Skeletal muscle tissue (tissue), 4 donors: Measurements from ENCODE around the gene ADGRL3. TPM values are rescaled to one million over a fixed set of nuclear protein-coding genes. Genes with fewer than 3 reads are reported as not detected.

ENCODE experiments used
- H3K27ac ChIP-seq: one replicate; pipeline ENCODE4 v1.7.0; 2013; ENCODE audit warnings: mild to moderate bottlenecking, low read depth, low read length, inconsistent platforms
- H3K27me3 ChIP-seq, 3 donors: one replicate each; pipeline ENCODE4 v1.7.0; 2013; ENCODE audit warnings: low read length in 3 of 3; ENCODE audit not compliant: control insufficient read depth in 3 of 3, insufficient read depth in 3 of 3
- H3K36me3 ChIP-seq, 3 donors: one replicate each; pipeline ENCODE4 v1.7.0; 2013; ENCODE audit warnings: low read length in 3 of 3; ENCODE audit not compliant: control insufficient read depth in 3 of 3, insufficient read depth in 3 of 3
- H3K4me1 ChIP-seq, 3 donors: one replicate each; pipeline ENCODE4 v1.7.0; 2013; ENCODE audit warnings: low read length in 3 of 3, mild to moderate bottlenecking in 3 of 3; ENCODE audit not compliant: control insufficient read depth in 3 of 3, insufficient read depth in 3 of 3
- H3K4me3 ChIP-seq, 3 donors: one replicate each; pipeline ENCODE4 v1.7.0; 2013; ENCODE audit warnings: low read length in 3 of 3
- H3K9ac ChIP-seq, 3 donors: one replicate each; pipeline ENCODE4 v1.7.0; 2013; ENCODE audit warnings: low read length in 3 of 3, mild to moderate bottlenecking in 3 of 3, moderate library complexity in 2 of 3, low read depth in 1 of 3
- H3K9me3 ChIP-seq, 3 donors: one replicate each; pipeline ENCODE4 v1.7.0; 2013; ENCODE audit warnings: low read length in 3 of 3; ENCODE audit not compliant: control insufficient read depth in 3 of 3
- total RNA-seq: library from RNA; depleted of rRNA; stranded (reverse); fragments of >200 nt; gene quantifications from one replicate; pipeline ENCODE4 v1.2.3, GENCODE V29; 2014
- donor health status: Osteomylitis.

ADGRL3 gene
- total RNA-seq, 1 donor from 2014 or later, result 59.0 TPM

GRCh38 chr4:61540944-61541343 lies 340.8 kb downstream of the ADGRL3 start:
- Histone ChIP-seq H3K4me3 (no peak overlapping the region), H3K27me3 (no peaks in the 10 kb centered on the region), H3K9me3 (no peaks in the 10 kb centered on the region), H3K27ac (no peak overlapping the region), H3K36me3 (no peaks in the 10 kb centered on the region), H3K4me1 (no peaks in the 10 kb centered on the region), H3K9ac (no peak overlapping the region)

- H3K4me1 ChIP-seq, result no peaks in the 10 kb centered on the region
- no peaks in the 10 kb centered on the region for H3K9me3 ChIP-seq
- H3K27me3 ChIP-seq, result no peaks in the 10 kb centered on the region
- no peaks in the 10 kb centered on the region for H3K36me3 ChIP-seq
- no peak overlapping the region for H3K27ac ChIP-seq
- no peak overlapping the region for H3K4me3 ChIP-seq
- H3K9ac ChIP-seq, result no peak overlapping the region
Observed at GRCh38 chr4:61541459-61541858, 341.3 kb downstream of the ADGRL3 start.

- no peak overlapping the region for H3K4me3 ChIP-seq
- H3K9ac ChIP-seq, result no peak overlapping the region
- H3K27me3 ChIP-seq, result no peaks in the 10 kb centered on the region
Observed at GRCh38 chr4:61543976-61544375, 343.9 kb downstream of the ADGRL3 start.

GRCh38 chr4:61545902-61546480 lies 345.9 kb downstream of the ADGRL3 start:
- no peak overlapping the region for H3K4me3 ChIP-seq
- no peaks in the 10 kb centered on the region for H3K4me1 ChIP-seq
- H3K9me3 ChIP-seq, result no peaks in the 10 kb centered on the region
- H3K27me3 ChIP-seq, result no peaks in the 10 kb centered on the region
- no peak overlapping the region for H3K9ac ChIP-seq
- H3K36me3 ChIP-seq, result no peaks in the 10 kb centered on the region
- H3K27ac ChIP-seq, result no peak overlapping the region

More at GRCh38 chr4:61543976-61544375, 343.9 kb downstream of the ADGRL3 start:
- H3K36me3 ChIP-seq, result no peaks in the 10 kb centered on the region
- no peaks in the 10 kb centered on the region for H3K9me3 ChIP-seq
- no peaks in the 10 kb centered on the region for H3K4me1 ChIP-seq
- H3K27ac ChIP-seq, result no peak overlapping the region

GRCh38 chr4:61549336-61549735 lies 349.2 kb downstream of the ADGRL3 start:
- Histone ChIP-seq H3K9me3 (no peaks in the 10 kb centered on the region), H3K9ac (no peak overlapping the region), H3K4me3 (no peak overlapping the region), H3K4me1 (no peaks in the 10 kb centered on the region), H3K36me3 (no peaks in the 10 kb centered on the region), H3K27ac (no peak overlapping the region), H3K27me3 (no peaks in the 10 kb centered on the region)

DNA sequence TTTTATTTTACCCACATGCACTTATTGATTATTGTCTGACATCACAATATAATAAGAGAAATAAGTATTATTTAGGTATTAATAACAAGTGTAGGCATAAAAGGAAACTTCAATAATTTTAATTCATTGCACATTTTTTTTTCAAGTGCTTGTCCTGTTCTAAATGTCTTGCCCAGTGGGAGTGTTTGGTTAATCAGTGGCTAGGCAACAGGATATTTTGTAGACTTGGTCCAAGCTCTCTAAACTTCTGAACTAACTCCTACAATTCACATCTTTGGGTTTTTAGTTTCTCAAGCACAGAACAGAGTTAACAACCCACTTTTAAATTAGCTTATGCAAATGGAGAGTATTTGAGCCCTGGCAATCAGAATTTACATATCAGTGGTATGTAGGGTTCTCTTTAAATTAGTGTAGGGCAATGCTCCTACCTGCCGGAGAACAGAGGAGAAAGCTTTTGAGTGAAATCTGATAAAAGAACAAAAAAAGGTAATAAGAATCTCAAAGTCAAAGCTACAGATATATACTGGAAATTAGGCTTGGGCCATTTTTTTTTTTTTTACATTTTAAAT lies 353.5 kb downstream of the ADGRL3 start:
- Histone ChIP-seq H3K9me3 (no peaks in the 10 kb centered on the region), H3K9ac (no peak overlapping the region), H3K27ac (no peak overlapping the region), H3K4me1 (no peaks in the 10 kb centered on the region), H3K27me3 (no peaks in the 10 kb centered on the region), H3K4me3 (no peak overlapping the region), H3K36me3 (no peaks in the 10 kb centered on the region)

DNA sequence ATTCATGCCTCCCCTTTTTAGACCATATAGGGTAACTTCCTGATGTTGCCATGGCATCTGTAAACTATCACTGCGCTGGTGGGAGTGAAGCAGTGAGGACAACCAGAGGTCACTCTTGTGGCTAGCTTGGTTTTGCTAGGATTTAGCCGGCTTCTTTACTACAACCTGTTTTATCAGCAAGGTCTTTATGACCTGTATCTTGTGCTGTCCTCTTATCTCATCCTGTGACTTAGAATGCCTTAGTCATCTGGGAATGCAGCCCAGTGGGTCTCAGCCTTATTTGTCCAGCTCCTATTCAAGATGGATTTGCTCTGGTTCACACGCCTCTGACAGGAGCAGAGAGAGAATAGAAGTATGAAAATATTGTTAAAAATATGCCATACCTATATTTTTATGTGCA lies 355.7 kb downstream of the ADGRL3 start:
- Histone ChIP-seq H3K4me1 (no peaks in the 10 kb centered on the region), H3K36me3 (no peaks in the 10 kb centered on the region), H3K27ac (no peak overlapping the region), H3K9ac (no peak overlapping the region), H3K4me3 (no peak overlapping the region), H3K27me3 (no peaks in the 10 kb centered on the region), H3K9me3 (no peaks in the 10 kb centered on the region)

DNA sequence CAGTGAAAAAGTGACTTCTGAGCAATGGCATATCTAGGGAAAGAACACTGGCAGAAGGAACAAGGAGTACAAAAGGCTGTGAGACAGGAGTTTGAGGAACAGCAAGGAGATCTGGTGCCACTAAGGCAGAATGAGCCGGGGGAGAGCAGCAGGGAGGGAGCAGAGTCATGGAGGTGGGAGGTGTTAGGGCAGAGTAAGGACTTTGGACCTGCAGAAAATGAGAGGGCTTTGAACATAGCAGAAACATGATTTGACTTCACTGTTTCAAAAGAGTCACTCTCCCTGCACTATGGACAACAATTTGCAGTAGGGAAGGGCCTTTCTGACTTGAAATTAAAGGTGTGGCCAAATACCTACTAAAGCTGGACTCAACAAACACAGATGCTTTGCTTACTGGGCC lies 356.2 kb downstream of the ADGRL3 start:
- H3K9ac ChIP-seq, result no peak overlapping the region
- no peaks in the 10 kb centered on the region for H3K36me3 ChIP-seq
- H3K27me3 ChIP-seq, result no peaks in the 10 kb centered on the region
- H3K4me1 ChIP-seq, result no peaks in the 10 kb centered on the region
- H3K4me3 ChIP-seq, result no peak overlapping the region
- no peaks in the 10 kb centered on the region for H3K9me3 ChIP-seq
- no peak overlapping the region for H3K27ac ChIP-seq

DNA sequence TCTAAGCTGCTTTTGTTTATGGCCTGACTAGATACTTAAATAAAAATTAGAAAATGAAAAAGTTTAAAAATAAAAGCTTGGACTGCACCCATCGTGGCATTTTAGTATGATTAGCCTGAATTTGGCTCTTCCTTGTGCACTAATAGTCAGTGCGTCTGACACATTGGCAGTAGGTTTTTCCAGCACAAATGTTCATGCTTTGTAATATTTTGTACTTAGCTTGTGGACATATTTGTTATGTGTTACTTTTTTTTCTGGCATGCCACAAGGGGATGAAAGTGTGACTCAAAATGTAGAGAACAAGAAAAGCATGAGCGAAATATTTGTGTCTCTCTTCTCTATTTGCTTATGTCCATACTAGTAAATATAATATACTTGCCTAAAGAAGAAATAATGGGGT lies 359.3 kb downstream of the ADGRL3 start:
- H3K27me3 ChIP-seq, result no peaks in the 10 kb centered on the region
- no peak overlapping the region for H3K4me3 ChIP-seq
- H3K9ac ChIP-seq, result no peak overlapping the region
- no peaks in the 10 kb centered on the region for H3K9me3 ChIP-seq
- no peaks in the 10 kb centered on the region for H3K4me1 ChIP-seq
- H3K27ac ChIP-seq, result no peak overlapping the region
- H3K36me3 ChIP-seq, result no peaks in the 10 kb centered on the region

- no peaks in the 10 kb centered on the region for H3K27me3 ChIP-seq
- no peaks in the 10 kb centered on the region for H3K4me1 ChIP-seq
- no peaks in the 10 kb centered on the region for H3K9me3 ChIP-seq
- no peak overlapping the region for H3K27ac ChIP-seq
- H3K36me3 ChIP-seq, result no peaks in the 10 kb centered on the region
- no peak overlapping the region for H3K9ac ChIP-seq
- H3K4me3 ChIP-seq, result no peak overlapping the region
Observed at GRCh38 chr4:61561028-61561427, 360.9 kb downstream of the ADGRL3 start.
